Peyer's patch (tissue), 4 donors: ENCODE measurements around the gene ACAA2. TPM values are rescaled to one million over a fixed set of nuclear protein-coding genes. Genes with fewer than 3 reads are reported as not detected.

Experiments
- DNase-seq, 3 donors: peaks; one replicate each; pipeline ENCODE4 v3.0.0-alpha.2; 2017 to 2019
- H3K27ac ChIP-seq, 4 donors: fragments of 200-600 bp; sonication (generic); one replicate each; pipeline ENCODE4 v1.5.1; 2016 to 2019
- H3K27me3 ChIP-seq, 2 donors: fragments of 200-600 bp; sonication (generic); one replicate each; pipeline ENCODE4 v1.5.1; 2019
- H3K36me3 ChIP-seq, 3 donors: fragments of 200-600 bp; sonication (generic); one replicate each; pipeline ENCODE4 v1.5.1; 2016 to 2019
- H3K4me1 ChIP-seq, 4 donors: fragments of 200-600 bp; sonication (generic); one replicate each; pipeline ENCODE4 v1.5.1; 2016 to 2019
- H3K4me3 ChIP-seq, 4 donors: fragments of 200-600 bp; sonication (generic); 1 replicate in 3 of 4; 2 replicates in 1 of 4; pipeline ENCODE4 v1.5.1; 2016 to 2019; ENCODE audit warnings: mild to moderate bottlenecking in 1 of 4
- H3K9me3 ChIP-seq, 4 donors: fragments of 200-600 bp; sonication (generic); one replicate each; pipeline ENCODE4 v1.5.1; 2016 to 2019; ENCODE audit warnings: mild to moderate bottlenecking in 1 of 4
- CTCF ChIP-seq, 6 experiments: fragments of 450-650 bp in 4 of 6; fragments of 200-600 bp in 2 of 6; sonication (generic) in 1 of 6; IDR thresholded peaks; one replicate each; pipeline ENCODE4 v1.5.1; 2017 to 2019; ENCODE audit warnings: antibody characterized with exemption in 6 of 6, mild to moderate bottlenecking in 3 of 6, moderate library complexity in 1 of 6
- POLR2A ChIP-seq, 2 donors: fragments of 450-650 bp; IDR thresholded peaks; one replicate each; pipeline ENCODE4 v1.5.1; 2017; ENCODE audit warnings: antibody characterized with exemption in 2 of 2, mild to moderate bottlenecking in 2 of 2, moderate library complexity in 2 of 2
- total RNA-seq, 4 donors: library from RNA; depleted of rRNA; stranded (reverse); fragments of >200 nt; gene quantifications; one replicate each; pipeline ENCODE4 v1.1.0, GENCODE V29; 2016

ACAA2 gene
- total RNA-seq, 4 donors from 2014 or later: 97.4 to 257 (median 143) TPM

GRCh38 chr18:49757513-49758262 lies 55.6 kb downstream of the ACAA2 start:
- Histone ChIP-seq H3K9me3 (no peaks in the 10 kb centered on the region), H3K27me3 (no peaks in the 10 kb centered on the region), H3K36me3 (no peaks in the 10 kb centered on the region), H3K4me3 (no peak overlapping the region), H3K4me1 (no peaks in the 10 kb centered on the region), H3K27ac (no peak overlapping the region)
- DNase-seq: no peak
- TF ChIP-seq CTCF (IDR thresholded peaks at IDR 0.05) (no peak), POLR2A (IDR thresholded peaks at IDR 0.05) (no peak)

- TF ChIP-seq CTCF (IDR thresholded peaks at IDR 0.05) (no peak), POLR2A (IDR thresholded peaks at IDR 0.05) (no peak)
- no peak overlapping the region for H3K4me3 ChIP-seq
- DNase-seq: no peak
These were observed 56.5 kb downstream of the ACAA2 start for GRCh38 chr18:49756671-49757362.

GRCh38 chr18:49756135-49756534 lies 57.2 kb downstream of the ACAA2 start:
- Histone ChIP-seq H3K36me3 (no peaks in the 10 kb centered on the region), H3K4me1 (no peaks in the 10 kb centered on the region), H3K9me3 (no peaks in the 10 kb centered on the region), H3K27ac (no peak overlapping the region), H3K4me3 (no peak overlapping the region), H3K27me3 (no peaks in the 10 kb centered on the region)
- no peak for DNase-seq
- TF ChIP-seq CTCF (IDR thresholded peaks at IDR 0.05) (no peak), POLR2A (IDR thresholded peaks at IDR 0.05) (no peak)

More at GRCh38 chr18:49756671-49757362, 56.5 kb downstream of the ACAA2 start:
- no peaks in the 10 kb centered on the region for H3K36me3 ChIP-seq
- H3K27me3 ChIP-seq: no peaks in the 10 kb centered on the region
- H3K4me1 ChIP-seq: no peaks in the 10 kb centered on the region
- no peak overlapping the region for H3K27ac ChIP-seq
- H3K9me3 ChIP-seq: no peaks in the 10 kb centered on the region

- TF ChIP-seq POLR2A (IDR thresholded peaks at IDR 0.05) (no peak), CTCF (IDR thresholded peaks at IDR 0.05) (no peak)
- Histone ChIP-seq H3K27ac (no peak overlapping the region), H3K4me3 (no peak overlapping the region), H3K36me3 (no peaks in the 10 kb centered on the region), H3K9me3 (no peaks in the 10 kb centered on the region), H3K27me3 (no peaks in the 10 kb centered on the region), H3K4me1 (no peaks in the 10 kb centered on the region)
- DNase-seq: no peak
These were observed 57.8 kb downstream of the ACAA2 start for GRCh38 chr18:49755489-49755888.

- Histone ChIP-seq H3K4me1 (no peaks in the 10 kb centered on the region), H3K27me3 (no peaks in the 10 kb centered on the region), H3K4me3 (no peak overlapping the region), H3K36me3 (no peaks in the 10 kb centered on the region), H3K27ac (no peak overlapping the region), H3K9me3 (no peaks in the 10 kb centered on the region)
- TF ChIP-seq CTCF (IDR thresholded peaks at IDR 0.05) (no peak), POLR2A (IDR thresholded peaks at IDR 0.05) (no peak)
- no peak for DNase-seq
These were observed 58.5 kb downstream of the ACAA2 start for GRCh38 chr18:49754866-49755265.
